Mammary epithelial cell (primary cell): ENCODE data around the gene SBNO2.

Experiments used
- CTCF ChIP-seq, 2 donors: IDR thresholded peaks in 1 of 2; conservative IDR thresholded peaks in 1 of 2; 2 replicates each; pipeline ENCODE4 v1.5.1; 2011 to 2012; ENCODE audit warnings: inconsistent platforms in 2 of 2, low read length in 2 of 2, mild to moderate bottlenecking in 2 of 2, control low read depth in 1 of 2, low read depth in 1 of 2; ENCODE audit not compliant: insufficient read depth in 1 of 2; ENCODE audit errors: extremely low read depth in 1 of 2
- EZH2 ChIP-seq: IDR thresholded peaks from 2 replicates; pipeline ENCODE4 v1.6.1; 2012; ENCODE audit warnings: low read length, inconsistent platforms, borderline replicate concordance

- TF ChIP-seq CTCF (conservative IDR thresholded peaks at IDR 0.05 in 1 of 2, IDR thresholded peaks at IDR 0.05 in 1 of 2; ENCODE audit: extremely low read depth in 1 of 2, insufficient read depth in 1 of 2, low read depth in 1 of 2, low read length in 2 of 2), result no peak
- no peak for TF ChIP-seq EZH2
Observed at GRCh38 chr19:1131718-1132551, 42.1 kb downstream of the SBNO2 start.
